ENCODE measurements around the gene STN1. TPM values are rescaled to one million over a fixed set of nuclear protein-coding genes. Genes with fewer than 3 reads are reported as not detected.

Gene STN1
- polyA plus RNA-seq, 1 of the 3 experiments (the other 2 are of a cell fraction), result 22.1 TPM

- H3K9me2 ChIP-seq, result no peaks in the 10 kb centered on the region
- peak overlapping the region; percentile 41; the same call in 1 of the 2 replicates for H2AFZ ChIP-seq (ENCODE audit: low read depth)
- POLR2A ChIA-PET, result interaction anchor here (0.7 kb wide), 1 partner anchor 116 kb away, joined by 3 read pairs; no protein-coding TSS in a partner anchor
- H3K9me3 ChIP-seq, result no peaks in the 10 kb centered on the region
- peak overlapping the region; percentile 65 for H3K4me2 ChIP-seq
- H3K27ac ChIP-seq (ENCODE audit: low read depth in 2 of 2, low read length in 1 of 2), result peak overlapping the region in 1 of 2 experiments; percentile 85; a peak in 3 of 4 replicates
- WGBS (ENCODE audit: low lambda C conversion rate), result 98% methylated on average over 6 of the region's 10 CpGs
- H3K4me3 ChIP-seq (ENCODE audit: low read depth in 2 of 2, low read length in 1 of 2), result no peak overlapping the region
- H3K9ac ChIP-seq, result peak overlapping the region; percentile 61; the same call in 1 of the 2 replicates
- peaks cover 23% of the 10 kb centered on the region for H3F3A ChIP-seq (replicated peaks; ENCODE audit: insufficient read depth)
- CTCF ChIA-PET, result interaction anchor here (0.5 to 1.9 kb wide), 11 partner anchors 9 to 512 kb away, joined by 3 to 13 read pairs (median 4); no protein-coding TSS in a partner anchor
- DNase-seq, result no peak
- peaks cover 67% of the 10 kb centered on the region for H3K79me2 ChIP-seq (ENCODE audit: insufficient read depth)
- peaks cover 26 to 50% of the 10 kb centered on the region in 2 experiments for H3K4me1 ChIP-seq (ENCODE audit: control insufficient read depth in 1 of 2, insufficient read depth in 2 of 2, low read depth in 1 of 2, low read length in 1 of 2)
- H4K20me1 ChIP-seq (ENCODE audit: insufficient read depth), result no peaks in the 10 kb centered on the region
- no peaks in the 10 kb centered on the region for H3K27me3 ChIP-seq (ENCODE audit: insufficient read depth)
- H3K36me3 ChIP-seq (replicated peaks in 1 of 2; ENCODE audit: control insufficient read depth in 1 of 2, insufficient read depth in 2 of 2, low read length in 1 of 2), result no peaks in the 10 kb centered on the region
- TF ChIP-seq FOSL2 (IDR thresholded peaks at IDR 0.05; ENCODE audit: borderline replicate concordance, low read depth), result no peak
- TF ChIP-seq GABPA (IDR thresholded peaks at IDR 0.05; ENCODE audit: low read depth), result no peak
- no peak for TF ChIP-seq POLR2AphosphoS5 (IDR thresholded peaks at IDR 0.05; ENCODE audit: low read depth, low read length)
- no peak for TF ChIP-seq RFX5 (IDR thresholded peaks at IDR 0.05; ENCODE audit: low read length)
- no peak for TF ChIP-seq USF2 (IDR thresholded peaks at IDR 0.05; ENCODE audit: borderline replicate concordance, low read depth, low read length)
Measured at GRCh38 chr10:103849212-103849877, 68.6 kb downstream of the STN1 start.

GRCh38 chr10:103847909-103848468 lies 70.0 kb downstream of the STN1 start:
- Histone ChIP-seq H4K20me1 (ENCODE audit: insufficient read depth) (no peaks in the 10 kb centered on the region; the same call in 1 of the 2 replicates), H3K4me2 (no peak overlapping the region), H3K27ac (ENCODE audit: low read depth in 2 of 2, low read length in 1 of 2) (no peak overlapping the region), H3K9me2 (no peaks in the 10 kb centered on the region), H2AFZ (ENCODE audit: low read depth) (no peak overlapping the region), H3K9ac (no peak overlapping the region), H3F3A (replicated peaks; ENCODE audit: insufficient read depth) (peaks cover 33% of the 10 kb centered on the region), H3K9me3 (no peaks in the 10 kb centered on the region), H3K4me1 (ENCODE audit: control insufficient read depth in 1 of 2, insufficient read depth in 2 of 2, low read depth in 1 of 2, low read length in 1 of 2) (peaks cover 40 to 52% of the 10 kb centered on the region in 2 experiments), H3K79me2 (ENCODE audit: insufficient read depth) (peaks cover 61% of the 10 kb centered on the region), H3K36me3 (replicated peaks in 1 of 2; ENCODE audit: control insufficient read depth in 1 of 2, insufficient read depth in 2 of 2, low read length in 1 of 2) (no peaks in the 10 kb centered on the region), H3K4me3 (ENCODE audit: low read depth in 2 of 2, low read length in 1 of 2) (no peak overlapping the region), H3K27me3 (ENCODE audit: insufficient read depth) (no peaks in the 10 kb centered on the region)
- DNase-seq, result peak; percentile 56
- TF ChIP-seq CTCF (IDR thresholded peaks at IDR 0.05) (peak; percentile 42), TAF1 (IDR thresholded peaks at IDR 0.05; ENCODE audit: borderline replicate concordance, low read depth, low read length) (no peak)
- 84% methylated on average over 7 of the region's 8 CpGs for WGBS (ENCODE audit: low lambda C conversion rate)
- ChIA-PET CTCF (interaction anchor here (0.6 to 2.0 kb wide), 13 partner anchors 9 to 280 kb away, joined by 3 to 13 read pairs (median 4); no protein-coding TSS in a partner anchor), POLR2A (interaction anchor here (1.1 to 1.9 kb wide), 3 partner anchors 13 to 110 kb away, joined by 4 read pairs; no protein-coding TSS in a partner anchor)
